K562 (cell line): ENCODE measurements around the gene ATG7. TPM values are rescaled to one million over a fixed set of nuclear protein-coding genes. Genes with fewer than 3 reads are reported as not detected.
A peak's percentile ranks its signal among the peaks of the same experiment; 100 is the strongest.

Experiments used
- BCOR ChIP-seq: fragments of 450-650 bp; IDR thresholded peaks from 2 replicates; pipeline ENCODE4 v1.6.1; 2016
- CBX8 ChIP-seq: fragments of 200-600 bp; sonication (generic); IDR thresholded peaks from 2 replicates; pipeline ENCODE4 v1.6.1; 2012; ENCODE audit warnings: borderline replicate concordance, mixed run types, low read depth, mild to moderate bottlenecking, moderate library complexity, mixed read lengths, low read length, control low read depth, inconsistent platforms; ENCODE audit not compliant: poor library complexity, severe bottlenecking; ENCODE audit errors: extremely low read depth
- DMBX1 ChIP-seq: fragments of 250-450 bp; sonication (Bioruptor Pico); IDR thresholded peaks from 2 replicates; pipeline ENCODE4 v1.8.0; 2022; ENCODE audit warnings: inconsistent platforms, mild to moderate bottlenecking, moderate library complexity, borderline replicate concordance
- EP300 ChIP-seq: IDR thresholded peaks from 2 replicates; pipeline ENCODE4 v1.6.1; 2012; ENCODE audit warnings: low read length, improper control_type of control experiment
- HDAC8 ChIP-seq: fragments of 450-650 bp; IDR thresholded peaks from 2 replicates; pipeline ENCODE4 v1.6.1; 2016; ENCODE audit warnings: mild to moderate bottlenecking, missing genetic modification characterization, moderate library complexity, missing compliant biosample characterization
- LEF1 ChIP-seq: fragments of 450-650 bp; IDR thresholded peaks from 2 replicates; pipeline ENCODE4 v1.6.1; 2016; ENCODE audit warnings: mild to moderate bottlenecking
- RBFOX2 ChIP-seq: fragments of 200-400 bp; formaldehyde crosslinking; IDR thresholded peaks from 2 replicates; pipeline ENCODE4 v1.6.1; 2017; ENCODE audit warnings: low read depth, mild to moderate bottlenecking, low read length, moderate library complexity
- RCOR1 ChIP-seq, 2 experiments: IDR thresholded peaks; 2 replicates each; pipeline ENCODE4 v1.6.1; 2012; ENCODE audit warnings: low read depth in 2 of 2, low read length in 2 of 2, borderline replicate concordance in 1 of 2, improper control_type of control experiment in 1 of 2
- SRSF9 ChIP-seq: fragments of 200-400 bp; formaldehyde crosslinking; IDR thresholded peaks from 2 replicates; pipeline ENCODE4 v1.6.1; 2017; ENCODE audit warnings: low read depth, low read length, borderline replicate concordance
- TAF7 ChIP-seq: fragments of 450-650 bp; IDR thresholded peaks from 2 replicates; pipeline ENCODE4 v1.6.1; 2016; ENCODE audit warnings: missing genetic modification characterization, missing compliant biosample characterization
- ZNF347 ChIP-seq: fragments of 450-650 bp; formaldehyde crosslinking; IDR thresholded peaks from 2 replicates; pipeline ENCODE4 v1.4.0; 2020; ENCODE audit warnings: low read depth, mild to moderate bottlenecking, moderate library complexity
- ZNF384 ChIP-seq: IDR thresholded peaks from 2 replicates; pipeline ENCODE4 v1.6.1; 2012; ENCODE audit warnings: low read depth, low read length, improper control_type of control experiment
- polyA plus RNA-seq, 8 experiments: library from polyadenylated mRNA; depleted of rRNA in 4 of 8; stranded (reverse) in 5 of 8; unstranded in 3 of 8; fragments of >200 nt; fragmentation: Nextera tagmentation in 2 of 8; fragmentation: Illumina TruSeq in 1 of 8; extraction: Ambion mirVana in 2 of 8; extraction: Trizol in 1 of 8; gene quantifications; 2 replicates each; pipeline versions ENCODE4 v1.2.1 to v1.2.3, GENCODE V29; 2011 to 2014; ENCODE audit warnings: inconsistent platforms in 1 of 8, missing spikeins in 1 of 8
- total RNA-seq, 7 experiments: library from RNA; depleted of rRNA in 6 of 7; stranded (reverse); fragments of >200 nt in 6 of 7; fragmentation: Illumina TruSeq in 2 of 7; extraction: Trizol in 2 of 7; gene quantifications; 2 replicates each; pipeline versions ENCODE4 v1.2.1 to v1.2.3, GENCODE V29; 2011 to 2021; ENCODE audit warnings: low replicate concordance in 1 of 7
- TF ChIP-seq, protein P1 (sequence below): fragments of 150-350 bp; IDR thresholded peaks from 2 replicates; pipeline ENCODE4 v1.6.1; 2014; ENCODE audit warnings: low read depth, mild to moderate bottlenecking, low read length, borderline replicate concordance
- TF ChIP-seq, protein P2 (sequence below): fragments of 250-450 bp; sonication (Bioruptor Pico); IDR thresholded peaks from 2 replicates; pipeline ENCODE4 v1.4.0; 2020; ENCODE audit warnings: borderline replicate concordance
- TF ChIP-seq, protein P3 (sequence below), 3 experiments: fragments of 200-800 bp in 1 of 3; fragments of 250-450 bp in 1 of 3; fragments of 450-650 bp in 1 of 3; sonication (Bioruptor Pico) in 1 of 3; sonication (Bioruptor generic) in 1 of 3; formaldehyde crosslinking in 1 of 3; IDR thresholded peaks; 2 replicates each; pipeline versions ENCODE4 v1.6.1 to v1.8.0; 2016 to 2022; ENCODE audit warnings: mild to moderate bottlenecking in 2 of 3, missing genetic modification characterization in 2 of 3, missing compliant biosample characterization in 1 of 3, moderate library complexity in 1 of 3
- TF ChIP-seq, protein P4 (sequence below): fragments of 250-450 bp; sonication (Bioruptor Pico); IDR thresholded peaks from 2 replicates; pipeline ENCODE4 v1.8.0; 2021; ENCODE audit warnings: mild to moderate bottlenecking, moderate library complexity

Gene ATG7
- total and polyA plus RNA-seq, 9 of the 15 experiments (the other 6 are each of a cell fraction or from before 2014, with no cell fraction given) = 18.3 to 45.3 (median 33.6) TPM

DNA sequence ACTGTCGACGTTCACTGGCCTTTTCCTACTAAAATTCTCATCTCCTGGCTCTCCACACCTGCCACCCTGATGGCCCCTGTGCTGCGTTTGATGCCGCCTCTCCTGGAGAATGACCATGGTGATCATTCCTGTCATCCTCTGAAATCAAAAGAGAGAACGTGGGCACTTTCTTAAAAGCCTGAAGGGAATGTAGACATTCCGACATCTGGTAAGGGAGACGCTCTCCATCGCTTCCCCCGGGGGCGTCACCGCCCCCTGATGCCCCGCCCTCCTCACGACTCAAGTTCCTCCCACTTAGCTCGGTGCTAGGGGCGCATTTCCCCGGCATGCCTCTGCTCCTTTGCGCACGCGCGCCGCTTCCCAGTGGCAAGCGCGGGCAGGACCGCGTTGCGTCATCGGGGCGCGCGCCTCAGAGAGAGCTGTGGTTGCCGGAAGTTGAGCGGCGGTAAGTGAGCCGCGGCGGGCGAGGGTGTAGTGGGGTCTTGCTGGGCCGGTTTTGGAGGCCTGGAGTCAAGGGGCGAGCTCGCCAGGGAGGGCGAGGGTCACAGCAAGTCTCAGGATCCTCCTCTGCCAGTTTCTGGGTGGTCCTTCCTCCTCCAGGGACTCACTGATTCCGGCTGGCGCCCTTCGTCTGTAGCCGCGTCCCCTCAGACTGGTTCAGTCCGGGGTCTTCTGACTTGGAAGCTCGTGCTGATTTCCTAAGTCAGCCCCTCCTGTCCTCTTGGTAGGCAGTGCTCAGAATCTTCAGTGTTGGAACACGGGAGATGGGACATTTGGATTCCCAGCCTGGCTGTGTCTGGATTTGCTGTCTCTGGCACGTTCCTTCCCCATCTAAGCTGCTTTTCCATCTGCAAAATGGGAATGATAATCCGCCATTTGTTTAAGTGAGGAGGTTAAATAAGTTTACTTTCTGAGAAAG is at the start of gene ATG7 (continued):
- TF ChIP-seq, protein P1, sequence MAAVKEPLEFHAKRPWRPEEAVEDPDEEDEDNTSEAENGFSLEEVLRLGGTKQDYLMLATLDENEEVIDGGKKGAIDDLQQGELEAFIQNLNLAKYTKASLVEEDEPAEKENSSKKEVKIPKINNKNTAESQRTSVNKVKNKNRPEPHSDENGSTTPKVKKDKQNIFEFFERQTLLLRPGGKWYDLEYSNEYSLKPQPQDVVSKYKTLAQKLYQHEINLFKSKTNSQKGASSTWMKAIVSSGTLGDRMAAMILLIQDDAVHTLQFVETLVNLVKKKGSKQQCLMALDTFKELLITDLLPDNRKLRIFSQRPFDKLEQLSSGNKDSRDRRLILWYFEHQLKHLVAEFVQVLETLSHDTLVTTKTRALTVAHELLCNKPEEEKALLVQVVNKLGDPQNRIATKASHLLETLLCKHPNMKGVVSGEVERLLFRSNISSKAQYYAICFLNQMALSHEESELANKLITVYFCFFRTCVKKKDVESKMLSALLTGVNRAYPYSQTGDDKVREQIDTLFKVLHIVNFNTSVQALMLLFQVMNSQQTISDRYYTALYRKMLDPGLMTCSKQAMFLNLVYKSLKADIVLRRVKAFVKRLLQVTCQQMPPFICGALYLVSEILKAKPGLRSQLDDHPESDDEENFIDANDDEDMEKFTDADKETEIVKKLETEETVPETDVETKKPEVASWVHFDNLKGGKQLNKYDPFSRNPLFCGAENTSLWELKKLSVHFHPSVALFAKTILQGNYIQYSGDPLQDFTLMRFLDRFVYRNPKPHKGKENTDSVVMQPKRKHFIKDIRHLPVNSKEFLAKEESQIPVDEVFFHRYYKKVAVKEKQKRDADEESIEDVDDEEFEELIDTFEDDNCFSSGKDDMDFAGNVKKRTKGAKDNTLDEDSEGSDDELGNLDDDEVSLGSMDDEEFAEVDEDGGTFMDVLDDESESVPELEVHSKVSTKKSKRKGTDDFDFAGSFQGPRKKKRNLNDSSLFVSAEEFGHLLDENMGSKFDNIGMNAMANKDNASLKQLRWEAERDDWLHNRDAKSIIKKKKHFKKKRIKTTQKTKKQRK = no peak
- TF ChIP-seq TAF7 = peak; percentile 60
- TF ChIP-seq, protein P2, sequence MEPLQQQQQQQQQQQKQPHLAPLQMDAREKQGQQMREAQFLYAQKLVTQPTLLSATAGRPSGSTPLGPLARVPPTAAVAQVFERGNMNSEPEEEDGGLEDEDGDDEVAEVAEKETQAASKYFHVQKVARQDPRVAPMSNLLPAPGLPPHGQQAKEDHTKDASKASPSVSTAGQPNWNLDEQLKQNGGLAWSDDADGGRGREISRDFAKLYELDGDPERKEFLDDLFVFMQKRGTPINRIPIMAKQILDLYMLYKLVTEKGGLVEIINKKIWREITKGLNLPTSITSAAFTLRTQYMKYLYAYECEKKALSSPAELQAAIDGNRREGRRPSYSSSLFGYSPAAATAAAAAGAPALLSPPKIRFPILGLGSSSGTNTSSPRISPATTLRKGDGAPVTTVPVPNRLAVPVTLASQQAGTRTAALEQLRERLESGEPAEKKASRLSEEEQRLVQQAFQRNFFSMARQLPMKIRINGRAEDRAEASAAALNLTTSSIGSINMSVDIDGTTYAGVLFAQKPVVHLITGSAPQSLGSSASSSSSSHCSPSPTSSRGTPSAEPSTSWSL = no peak
- TF ChIP-seq HDAC8 (tag) = no peak
- no peak for TF ChIP-seq SRSF9
- no peak for TF ChIP-seq LEF1
- TF ChIP-seq ZNF384 = no peak
- TF ChIP-seq, protein P3, sequence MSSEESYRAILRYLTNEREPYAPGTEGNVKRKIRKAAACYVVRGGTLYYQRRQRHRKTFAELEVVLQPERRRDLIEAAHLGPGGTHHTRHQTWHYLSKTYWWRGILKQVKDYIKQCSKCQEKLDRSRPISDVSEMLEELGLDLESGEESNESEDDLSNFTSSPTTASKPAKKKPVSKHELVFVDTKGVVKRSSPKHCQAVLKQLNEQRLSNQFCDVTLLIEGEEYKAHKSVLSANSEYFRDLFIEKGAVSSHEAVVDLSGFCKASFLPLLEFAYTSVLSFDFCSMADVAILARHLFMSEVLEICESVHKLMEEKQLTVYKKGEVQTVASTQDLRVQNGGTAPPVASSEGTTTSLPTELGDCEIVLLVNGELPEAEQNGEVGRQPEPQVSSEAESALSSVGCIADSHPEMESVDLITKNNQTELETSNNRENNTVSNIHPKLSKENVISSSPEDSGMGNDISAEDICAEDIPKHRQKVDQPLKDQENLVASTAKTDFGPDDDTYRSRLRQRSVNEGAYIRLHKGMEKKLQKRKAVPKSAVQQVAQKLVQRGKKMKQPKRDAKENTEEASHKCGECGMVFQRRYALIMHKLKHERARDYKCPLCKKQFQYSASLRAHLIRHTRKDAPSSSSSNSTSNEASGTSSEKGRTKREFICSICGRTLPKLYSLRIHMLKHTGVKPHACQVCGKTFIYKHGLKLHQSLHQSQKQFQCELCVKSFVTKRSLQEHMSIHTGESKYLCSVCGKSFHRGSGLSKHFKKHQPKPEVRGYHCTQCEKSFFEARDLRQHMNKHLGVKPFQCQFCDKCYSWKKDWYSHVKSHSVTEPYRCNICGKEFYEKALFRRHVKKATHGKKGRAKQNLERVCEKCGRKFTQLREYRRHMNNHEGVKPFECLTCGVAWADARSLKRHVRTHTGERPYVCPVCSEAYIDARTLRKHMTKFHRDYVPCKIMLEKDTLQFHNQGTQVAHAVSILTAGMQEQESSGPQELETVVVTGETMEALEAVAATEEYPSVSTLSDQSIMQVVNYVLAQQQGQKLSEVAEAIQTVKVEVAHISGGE (CRISPR knock-in tag; IDR thresholded peaks at IDR 0.05) = peak in 1 of 3 experiments; percentile 66; a peak in 2 of 6 replicates
- no peak for TF ChIP-seq EP300
- TF ChIP-seq, protein P4, sequence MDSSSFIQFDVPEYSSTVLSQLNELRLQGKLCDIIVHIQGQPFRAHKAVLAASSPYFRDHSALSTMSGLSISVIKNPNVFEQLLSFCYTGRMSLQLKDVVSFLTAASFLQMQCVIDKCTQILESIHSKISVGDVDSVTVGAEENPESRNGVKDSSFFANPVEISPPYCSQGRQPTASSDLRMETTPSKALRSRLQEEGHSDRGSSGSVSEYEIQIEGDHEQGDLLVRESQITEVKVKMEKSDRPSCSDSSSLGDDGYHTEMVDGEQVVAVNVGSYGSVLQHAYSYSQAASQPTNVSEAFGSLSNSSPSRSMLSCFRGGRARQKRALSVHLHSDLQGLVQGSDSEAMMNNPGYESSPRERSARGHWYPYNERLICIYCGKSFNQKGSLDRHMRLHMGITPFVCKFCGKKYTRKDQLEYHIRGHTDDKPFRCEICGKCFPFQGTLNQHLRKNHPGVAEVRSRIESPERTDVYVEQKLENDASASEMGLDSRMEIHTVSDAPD (CRISPR knock-in tag) = no peak
- TF ChIP-seq BCOR = no peak
- TF ChIP-seq DMBX1 (CRISPR knock-in tag) = no peak
- peak in 1 of 2 experiments; percentile 75; a peak in 2 of 4 replicates for TF ChIP-seq RCOR1 (IDR thresholded peaks at IDR 0.05; ENCODE audit: borderline replicate concordance in 1 of 2, low read depth in 2 of 2, low read length in 2 of 2)
- peak; percentile 99 for TF ChIP-seq RBFOX2
- no peak for TF ChIP-seq CBX8
- TF ChIP-seq ZNF347 (CRISPR knock-in tag) = no peak
